ENCODE data around the gene MRPS2. TPM values are rescaled to one million over a fixed set of nuclear protein-coding genes. Genes with fewer than 3 reads are reported as not detected.

The MRPS2 gene
- 9.9 and 19.1 TPM in 2 replicates for total RNA-seq

GRCh38 chr9:135500525-135501260 is at the start of gene MRPS2:
Gene MRPS2, plus strand, starts transcription at chr9:135500682. Its CDS starts 29 bp downstream, at chr9:135500711.

GRCh38 chr9:135479469-135480052 is 20.9 kb upstream of the MRPS2 start, which contains the start of gene PPP1R26:
Gene PPP1R26, plus strand, starts transcription at chr9:135479782. Its CDS starts 4,729 bp downstream, at chr9:135484511.

GRCh38 chr9:135520916-135521607 is 20.6 kb downstream of the MRPS2 start, which contains the start of gene LCN1:
Gene LCN1, plus strand, starts transcription at chr9:135521440. Its CDS starts 58 bp downstream, at chr9:135521498.

GRCh38 chr9:135545646-135546176 is 45.2 kb downstream of the MRPS2 start, which contains the start of gene OBP2A:
Gene OBP2A, plus strand, starts transcription at chr9:135546126. Its CDS starts 55 bp downstream, at chr9:135546181.

Other genes starting within 250 kb of the MRPS2 start
- 5.7 and 6.3 TPM in 2 replicates for gene PPP1R26, start 20.9 kb upstream of the MRPS2 start, total RNA-seq
- not detected in 2 replicates for gene LCN1, start 20.8 kb downstream of the MRPS2 start, total RNA-seq
- gene OBP2A, start 45.4 kb downstream of the MRPS2 start, total RNA-seq, result not detected in 2 replicates
- gene PAEP, start 61.1 kb downstream of the MRPS2 start, total RNA-seq, result not detected in 2 replicates
- not detected in 2 replicates for gene GLT6D1, start 138.9 kb downstream of the MRPS2 start, total RNA-seq
- gene LCN9, start 162.6 kb downstream of the MRPS2 start, total RNA-seq, result not detected in 2 replicates
- gene SOHLH1, start 198.8 kb downstream of the MRPS2 start, total RNA-seq, result not detected in 2 replicates
- gene KCNT1, start 201.5 kb downstream of the MRPS2 start, total RNA-seq, result not detected in 2 replicates

All from bronchial smooth muscle cell (primary cell).